ENCODE measurements around the gene ALOX12.
"Not testable (repeated sequence)": the region's sequence is repeated elsewhere in the genome, so short reads cannot be mapped to it uniquely, and the experiment has no call there.

Gene ALOX12

GRCh38 chr17:6981426-6981825 is 14.4 kb upstream of the ALOX12 start:
- Histone ChIP-seq H3K9me3 (ENCODE audit: control insufficient read depth, insufficient read depth, low read length) (no peaks in the 10 kb centered on the region), H3K4me1 (ENCODE audit: control insufficient read depth, insufficient read depth, low read length) (no peaks in the 10 kb centered on the region), H3K36me3 (ENCODE audit: control insufficient read depth, insufficient read depth, low read length) (no peaks in the 10 kb centered on the region), H3K27me3 (ENCODE audit: control insufficient read depth, insufficient read depth, low read length) (no peaks in the 10 kb centered on the region), H3K4me3 (ENCODE audit: low read length) (no peak overlapping the region), H3K27ac (ENCODE audit: low read length) (no peak overlapping the region)
- WGBS (ENCODE audit: insufficient coverage, insufficient read length) = no CpG with 5 or more reads among the region's 1 CpG
- no peak for DNase-seq (ENCODE audit: low read depth, low spot score)

- H3K4me3 ChIP-seq (ENCODE audit: low read length) = no peak overlapping the region
- H3K4me1 ChIP-seq (ENCODE audit: control insufficient read depth, insufficient read depth, low read length) = no peaks in the 10 kb centered on the region
- H3K36me3 ChIP-seq (ENCODE audit: control insufficient read depth, insufficient read depth, low read length) = no peaks in the 10 kb centered on the region
- H3K27me3 ChIP-seq (ENCODE audit: control insufficient read depth, insufficient read depth, low read length) = no peaks in the 10 kb centered on the region
- H3K27ac ChIP-seq (ENCODE audit: low read length) = no peak overlapping the region
- no peak for DNase-seq (ENCODE audit: low read depth, low spot score)
- WGBS (ENCODE audit: insufficient coverage, insufficient read length) = no CpG with 5 or more reads among the region's 4 CpGs
- H3K9me3 ChIP-seq (ENCODE audit: control insufficient read depth, insufficient read depth, low read length) = no peaks in the 10 kb centered on the region
Observed at GRCh38 chr17:6985266-6985665, 10.6 kb upstream of the ALOX12 start.

DNA sequence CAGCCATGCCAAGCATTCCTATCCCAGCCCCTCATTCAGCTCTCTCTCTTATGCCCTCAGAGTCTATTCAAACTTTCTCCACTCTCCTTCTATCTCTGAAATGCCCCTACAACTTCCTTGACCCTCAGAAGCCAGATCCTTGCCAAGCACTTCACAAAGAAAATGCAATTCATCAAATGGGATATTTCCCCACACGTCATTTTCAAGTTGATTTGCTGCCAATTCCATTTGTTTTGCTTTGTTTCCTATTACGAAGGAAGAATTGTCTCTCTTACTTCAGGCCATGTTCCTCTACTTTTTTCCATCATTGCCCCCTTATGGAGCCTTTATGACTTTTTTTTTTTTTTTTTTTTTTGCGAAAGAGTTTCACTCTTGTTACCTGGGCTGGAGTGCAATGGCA is 9.2 kb upstream of the ALOX12 start:
- DNase-seq (ENCODE audit: low read depth, low spot score) = no peak
- Histone ChIP-seq H3K4me1 (ENCODE audit: control insufficient read depth, insufficient read depth, low read length) (no peaks in the 10 kb centered on the region), H3K27me3 (ENCODE audit: control insufficient read depth, insufficient read depth, low read length) (no peaks in the 10 kb centered on the region), H3K4me3 (ENCODE audit: low read length) (no peak overlapping the region), H3K9me3 (ENCODE audit: control insufficient read depth, insufficient read depth, low read length) (no peaks in the 10 kb centered on the region), H3K36me3 (ENCODE audit: control insufficient read depth, insufficient read depth, low read length) (no peaks in the 10 kb centered on the region), H3K27ac (ENCODE audit: low read length) (no peak overlapping the region)
- no CpG with 5 or more reads among the region's 3 CpGs for WGBS (ENCODE audit: insufficient coverage, insufficient read length)

GRCh38 chr17:6989779-6990178 is 6.1 kb upstream of the ALOX12 start:
- DNase-seq (ENCODE audit: low read depth, low spot score) = no peak
- no CpG with 5 or more reads among the region's 2 CpGs for WGBS (ENCODE audit: insufficient coverage, insufficient read length)
- H3K4me3 ChIP-seq (ENCODE audit: low read length) = no peak overlapping the region
- no peaks in the 10 kb centered on the region for H3K4me1 ChIP-seq (ENCODE audit: control insufficient read depth, insufficient read depth, low read length)
- peaks cover 3% of the 10 kb centered on the region; the same call in 1 of the 2 replicates for H3K27me3 ChIP-seq (ENCODE audit: control insufficient read depth, insufficient read depth, low read length)
- H3K9me3 ChIP-seq (ENCODE audit: control insufficient read depth, insufficient read depth, low read length) = no peaks in the 10 kb centered on the region
- H3K36me3 ChIP-seq (ENCODE audit: control insufficient read depth, insufficient read depth, low read length) = no peaks in the 10 kb centered on the region
- no peak overlapping the region for H3K27ac ChIP-seq (ENCODE audit: low read length)

DNA sequence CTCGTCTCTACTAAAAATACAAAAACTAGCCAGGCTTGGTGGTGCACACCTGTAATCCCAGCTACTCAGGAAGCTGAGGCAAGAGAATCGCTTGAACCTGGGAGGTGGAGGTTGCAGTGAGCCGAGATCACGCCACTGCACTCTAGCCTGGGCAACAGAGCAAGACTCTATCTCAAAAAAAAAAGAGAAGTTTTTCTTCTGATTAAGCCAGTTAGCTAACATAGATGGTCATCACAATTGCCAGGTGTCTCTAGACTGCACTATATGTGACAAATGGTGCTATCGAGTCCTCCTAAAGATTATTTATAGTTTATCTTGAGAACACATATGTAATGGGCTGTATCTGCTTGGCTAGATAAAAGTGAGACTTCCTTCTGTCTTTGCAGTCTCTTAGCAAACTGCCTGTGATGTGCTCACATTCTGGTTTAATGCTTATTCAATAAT is 2.2 kb upstream of the ALOX12 start:
- H3K27me3 ChIP-seq (ENCODE audit: control insufficient read depth, insufficient read depth, low read length); H3K4me1 ChIP-seq (ENCODE audit: control insufficient read depth, insufficient read depth, low read length); H3K4me3 ChIP-seq (ENCODE audit: low read length); H3K9me3 ChIP-seq (ENCODE audit: control insufficient read depth, insufficient read depth, low read length); H3K36me3 ChIP-seq (ENCODE audit: control insufficient read depth, insufficient read depth, low read length); DNase-seq (ENCODE audit: low read depth, low spot score); H3K27ac ChIP-seq (ENCODE audit: low read length): not testable (repeated sequence)
- no CpG with 5 or more reads among the region's 5 CpGs for WGBS (ENCODE audit: insufficient coverage, insufficient read length)

- H3K4me3 ChIP-seq (ENCODE audit: low read length) = no peak overlapping the region
- peaks cover 2% of the 10 kb centered on the region; the same call in 1 of the 2 replicates for H3K4me1 ChIP-seq (ENCODE audit: control insufficient read depth, insufficient read depth, low read length)
- H3K27ac ChIP-seq (ENCODE audit: low read length) = no peak overlapping the region
- no peaks in the 10 kb centered on the region for H3K36me3 ChIP-seq (ENCODE audit: control insufficient read depth, insufficient read depth, low read length)
- H3K9me3 ChIP-seq (ENCODE audit: control insufficient read depth, insufficient read depth, low read length) = no peaks in the 10 kb centered on the region
- no CpG with 5 or more reads among the region's 10 CpGs for WGBS (ENCODE audit: insufficient coverage, insufficient read length)
- no peak for DNase-seq (ENCODE audit: low read depth, low spot score)
- H3K27me3 ChIP-seq (ENCODE audit: control insufficient read depth, insufficient read depth, low read length) = peaks cover 9% of the 10 kb centered on the region; the same call in 1 of the 2 replicates
Observed at GRCh38 chr17:6994118-6994598, 1.7 kb upstream of the ALOX12 start.

DNA sequence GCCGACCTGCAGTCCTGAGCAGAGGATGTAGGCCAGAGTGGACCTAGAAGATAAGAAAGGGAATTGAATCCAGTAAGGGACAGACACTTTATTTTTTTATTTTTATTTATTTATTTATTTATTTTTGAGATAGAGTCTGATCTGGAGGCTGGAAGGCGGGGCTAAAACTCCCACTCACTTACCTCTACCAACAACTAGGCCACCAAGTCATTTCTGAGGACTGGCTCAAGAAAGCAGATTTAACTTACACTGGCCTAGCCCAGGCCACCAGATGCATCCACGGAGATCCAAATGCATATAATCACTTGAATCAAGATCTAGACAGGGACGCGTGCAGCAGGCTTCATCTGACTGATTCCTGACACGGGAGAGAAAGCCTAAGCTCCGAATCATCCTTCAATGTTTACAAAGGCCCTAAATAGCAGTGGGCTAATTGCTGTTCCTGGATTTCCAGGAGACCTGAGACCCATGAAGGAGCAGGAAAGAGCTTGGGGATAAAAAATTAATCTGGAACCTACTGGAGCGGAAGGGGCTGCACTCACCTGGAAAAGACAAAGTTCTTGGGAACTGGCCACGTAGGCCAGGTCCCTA is 1.1 kb upstream of the ALOX12 start:
- Histone ChIP-seq H3K27me3 (ENCODE audit: control insufficient read depth, insufficient read depth, low read length) (peaks cover 9% of the 10 kb centered on the region; the same call in 1 of the 2 replicates), H3K4me3 (ENCODE audit: low read length) (no peak overlapping the region), H3K9me3 (ENCODE audit: control insufficient read depth, insufficient read depth, low read length) (no peaks in the 10 kb centered on the region), H3K36me3 (ENCODE audit: control insufficient read depth, insufficient read depth, low read length) (no peaks in the 10 kb centered on the region), H3K27ac (ENCODE audit: low read length) (no peak overlapping the region), H3K4me1 (ENCODE audit: control insufficient read depth, insufficient read depth, low read length) (peaks cover 2% of the 10 kb centered on the region; the same call in 1 of the 2 replicates)
- WGBS (ENCODE audit: insufficient coverage, insufficient read length) = no CpG with 5 or more reads among the region's 9 CpGs
- DNase-seq (ENCODE audit: low read depth, low spot score) = no peak

- no CpG with 5 or more reads among the region's 58 CpGs for WGBS (ENCODE audit: insufficient coverage, insufficient read length)
- Histone ChIP-seq H3K4me3 (ENCODE audit: low read length) (peak overlapping the region; percentile 55), H3K9me3 (ENCODE audit: control insufficient read depth, insufficient read depth, low read length) (no peaks in the 10 kb centered on the region), H3K36me3 (ENCODE audit: control insufficient read depth, insufficient read depth, low read length) (no peaks in the 10 kb centered on the region), H3K27ac (ENCODE audit: low read length) (no peak overlapping the region), H3K27me3 (ENCODE audit: control insufficient read depth, insufficient read depth, low read length) (peaks cover 9% of the 10 kb centered on the region; the same call in 1 of the 2 replicates), H3K4me1 (ENCODE audit: control insufficient read depth, insufficient read depth, low read length) (peaks cover 2% of the 10 kb centered on the region; the same call in 1 of the 2 replicates)
- DNase-seq (ENCODE audit: low read depth, low spot score) = no peak
Observed at GRCh38 chr17:6996256-6997011, 585 bp downstream of the ALOX12 start.

DNA sequence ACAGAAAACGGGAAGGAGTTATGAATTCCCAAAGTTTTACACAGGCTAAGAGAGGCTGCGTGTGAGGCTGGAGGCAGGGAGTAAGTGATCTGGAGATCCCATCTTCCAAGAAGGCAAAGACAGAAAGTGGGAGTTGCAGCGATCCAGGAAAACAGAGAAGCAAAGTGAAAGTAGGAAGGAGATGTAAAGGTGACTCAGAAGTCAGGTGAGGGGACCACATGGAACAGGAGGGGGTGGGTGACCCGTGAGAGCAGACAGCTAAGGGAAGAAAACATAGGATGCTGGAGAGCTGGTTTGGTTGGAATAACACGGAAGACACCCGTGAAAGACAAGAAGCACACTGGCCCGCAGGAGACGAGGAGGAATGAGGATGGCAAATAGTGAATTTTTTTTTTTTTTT is 1.3 kb downstream of the ALOX12 start:
- no peaks in the 10 kb centered on the region for H3K9me3 ChIP-seq (ENCODE audit: control insufficient read depth, insufficient read depth, low read length)
- no peak overlapping the region for H3K4me3 ChIP-seq (ENCODE audit: low read length)
- H3K27me3 ChIP-seq (ENCODE audit: control insufficient read depth, insufficient read depth, low read length) = peaks cover 9% of the 10 kb centered on the region; the same call in 1 of the 2 replicates
- DNase-seq (ENCODE audit: low read depth, low spot score) = no peak
- peaks cover 2% of the 10 kb centered on the region; the same call in 1 of the 2 replicates for H3K4me1 ChIP-seq (ENCODE audit: control insufficient read depth, insufficient read depth, low read length)
- no peak overlapping the region for H3K27ac ChIP-seq (ENCODE audit: low read length)
- no CpG with 5 or more reads among the region's 8 CpGs for WGBS (ENCODE audit: insufficient coverage, insufficient read length)
- no peaks in the 10 kb centered on the region; the same call in 1 of the 2 replicates for H3K36me3 ChIP-seq (ENCODE audit: control insufficient read depth, insufficient read depth, low read length)

- H3K4me1 ChIP-seq (ENCODE audit: control insufficient read depth, insufficient read depth, low read length) = peaks cover 2% of the 10 kb centered on the region; the same call in 1 of the 2 replicates
- H3K27me3 ChIP-seq (ENCODE audit: control insufficient read depth, insufficient read depth, low read length) = peaks cover 9% of the 10 kb centered on the region; the same call in 1 of the 2 replicates
- no peak overlapping the region for H3K4me3 ChIP-seq (ENCODE audit: low read length)
- no CpG with 5 or more reads among the region's 11 CpGs for WGBS (ENCODE audit: insufficient coverage, insufficient read length)
- no peak overlapping the region for H3K27ac ChIP-seq (ENCODE audit: low read length)
- no peaks in the 10 kb centered on the region; the same call in 1 of the 2 replicates for H3K36me3 ChIP-seq (ENCODE audit: control insufficient read depth, insufficient read depth, low read length)
- no peak for DNase-seq (ENCODE audit: low read depth, low spot score)
- H3K9me3 ChIP-seq (ENCODE audit: control insufficient read depth, insufficient read depth, low read length) = no peaks in the 10 kb centered on the region
Observed at GRCh38 chr17:6998855-6999508, 3.1 kb downstream of the ALOX12 start.
